H1 (cell line): ENCODE data around the gene PTH2R.

Experiments
- ASH2L ChIP-seq: fragments of 200-600, 300-600 bp; sonication (generic); IDR thresholded peaks from one replicate; pipeline ENCODE4 v1.7.1; 2017; ENCODE audit warnings: low read length
- CHD2 ChIP-seq: IDR thresholded peaks from 2 replicates; pipeline ENCODE4 v1.6.1; 2012; ENCODE audit warnings: low read length, improper control_type of control experiment
- CREB1 ChIP-seq: IDR thresholded peaks from 2 replicates; pipeline ENCODE4 v1.6.1; 2012; ENCODE audit warnings: inconsistent platforms
- CTCF ChIP-seq, 3 experiments: IDR thresholded peaks; 1 replicate in 2 of 3; 2 replicates in 1 of 3; pipeline versions ENCODE4 v1.5.1 to v1.6.1; 2011; ENCODE audit warnings: low read length in 3 of 3, mild to moderate bottlenecking in 3 of 3, inconsistent platforms in 2 of 3, low read depth in 1 of 3, moderate library complexity in 1 of 3; ENCODE audit not compliant: insufficient read depth in 1 of 3; ENCODE audit errors: control extremely low read depth in 1 of 3
- EZH2 ChIP-seq: fragments of 200-600 bp; sonication (generic); IDR thresholded peaks from 2 replicates; pipeline ENCODE4 v1.7.1; 2012; ENCODE audit warnings: low read depth, mild to moderate bottlenecking, moderate library complexity, low read length, inconsistent platforms; ENCODE audit not compliant: severe bottlenecking
- GABPA ChIP-seq: IDR thresholded peaks from 2 replicates; pipeline ENCODE4 v1.6.1; 2011; ENCODE audit warnings: mild to moderate bottlenecking, low read length, moderate library complexity, borderline replicate concordance; ENCODE audit not compliant: insufficient read depth
- JUN ChIP-seq: IDR thresholded peaks from 2 replicates; pipeline ENCODE4 v1.6.1; 2011; ENCODE audit warnings: low read depth, mild to moderate bottlenecking, improper control_type of control experiment, low read length
- KDM1A ChIP-seq: fragments of 200-600, 300-600 bp; sonication (generic); IDR thresholded peaks from 2 replicates; pipeline ENCODE4 v1.7.1; 2016; ENCODE audit warnings: mild to moderate bottlenecking, low read length, borderline replicate concordance
- POLR2A ChIP-seq, 2 experiments: IDR thresholded peaks; 1 replicate in 1 of 2; 2 replicates in 1 of 2; pipeline ENCODE4 v1.6.1; 2011; ENCODE audit warnings: low read depth in 2 of 2, low read length in 2 of 2, mild to moderate bottlenecking in 2 of 2; ENCODE audit errors: control extremely low read depth in 1 of 2
- POLR2AphosphoS5 ChIP-seq: IDR thresholded peaks from 2 replicates; pipeline ENCODE4 v1.6.1; 2011; ENCODE audit warnings: low read depth, low read length
- RAD21 ChIP-seq, 2 experiments: IDR thresholded peaks in 1 of 2; conservative IDR thresholded peaks in 1 of 2; 2 replicates each; pipeline ENCODE4 v1.6.1; 2011; ENCODE audit warnings: low read depth in 2 of 2, low read length in 2 of 2, improper control_type of control experiment in 1 of 2, inconsistent platforms in 1 of 2, mild to moderate bottlenecking in 1 of 2, moderate library complexity in 1 of 2
- SUZ12 ChIP-seq: fragments of 200-600 bp; sonication (generic); IDR thresholded peaks from 2 replicates; pipeline ENCODE4 v1.6.1; 2012; ENCODE audit warnings: mild to moderate bottlenecking, inconsistent platforms, low read length, moderate library complexity, mixed read lengths
- TAF1 ChIP-seq: IDR thresholded peaks from 2 replicates; pipeline ENCODE4 v1.6.1; 2011; ENCODE audit warnings: mild to moderate bottlenecking, low read depth, low read length
- TCF12 ChIP-seq: IDR thresholded peaks from 2 replicates; pipeline ENCODE4 v1.6.1; 2011; ENCODE audit warnings: low read depth, mild to moderate bottlenecking, low read length

DNA sequence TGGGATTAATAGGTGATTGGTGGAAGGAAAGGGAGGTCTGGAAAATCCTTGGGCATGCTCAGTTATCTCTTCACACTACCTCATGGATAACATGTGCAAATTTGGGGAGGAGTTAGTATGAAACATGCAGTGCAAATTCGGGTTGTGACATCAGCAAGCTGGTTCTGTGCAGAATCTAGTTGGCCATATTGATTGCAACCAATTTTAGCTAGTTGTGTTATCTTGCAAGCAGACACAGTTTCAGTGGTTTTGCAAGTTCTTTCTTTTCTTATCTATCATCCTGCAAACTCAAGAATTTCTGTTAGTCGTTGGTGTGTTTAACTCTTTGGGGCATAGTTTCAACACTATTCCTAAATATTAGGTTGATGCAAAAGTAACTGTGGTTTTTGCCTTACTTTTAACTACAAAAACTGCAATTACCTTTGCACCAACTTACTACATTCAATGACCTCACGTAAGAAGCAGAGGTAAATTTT is 135.4 kb downstream of the PTH2R start:
- TF ChIP-seq CREB1 (no peak), POLR2AphosphoS5 (no peak), CTCF (IDR thresholded peaks at IDR 0.05; ENCODE audit: control extremely low read depth in 1 of 3, insufficient read depth in 1 of 3, low read depth in 1 of 3, low read length in 3 of 3) (no peak), TCF12 (no peak), RAD21 (IDR thresholded peaks at IDR 0.05 in 1 of 2, conservative IDR thresholded peaks at IDR 0.05 in 1 of 2; ENCODE audit: low read depth in 2 of 2, low read length in 2 of 2) (no peak), TAF1 (no peak), ASH2L (no peak), KDM1A (no peak), POLR2A (IDR thresholded peaks at IDR 0.05; ENCODE audit: control extremely low read depth in 1 of 2, low read depth in 2 of 2, low read length in 2 of 2) (no peak), EZH2 (no peak), SUZ12 (no peak), GABPA (no peak), JUN (no peak), CHD2 (no peak)
